HUES48 (cell line): ENCODE data around the gene CCDC74A.
"Not testable (repeated sequence)": the region's sequence is repeated elsewhere in the genome, so short reads cannot be mapped to it uniquely, and the experiment has no call there.

Source experiments
- H3K27ac ChIP-seq: one replicate; pipeline ENCODE4 v1.7.0; 2013; ENCODE audit warnings: low read depth, low read length, inconsistent platforms
- H3K27me3 ChIP-seq: 2 replicates; pipeline ENCODE4 v1.6.1; 2013; ENCODE audit warnings: mild to moderate bottlenecking, low read length; ENCODE audit not compliant: control insufficient read depth, insufficient read depth
- H3K36me3 ChIP-seq: 2 replicates; pipeline ENCODE4 v1.6.1; 2013; ENCODE audit warnings: low read length; ENCODE audit not compliant: control insufficient read depth, insufficient read depth
- H3K4me1 ChIP-seq: 2 replicates; pipeline ENCODE4 v1.6.1; 2013; ENCODE audit warnings: mild to moderate bottlenecking, low read length; ENCODE audit not compliant: control insufficient read depth, insufficient read depth
- H3K4me3 ChIP-seq: 2 replicates; pipeline ENCODE4 v1.5.1; 2013; ENCODE audit warnings: mild to moderate bottlenecking, low read depth, low read length
- H3K9ac ChIP-seq: 2 replicates; pipeline ENCODE4 v1.6.1; 2013; ENCODE audit warnings: mild to moderate bottlenecking, low read depth, low read length, moderate library complexity
- H3K9me3 ChIP-seq: 2 replicates; pipeline ENCODE4 v1.6.1; 2013; ENCODE audit warnings: low read length; ENCODE audit not compliant: control insufficient read depth, insufficient read depth

Gene CCDC74A

GRCh38 chr2:131527131-131528001 lies at the start of gene CCDC74A:
TSS of gene CCDC74A (plus strand) at chr2:131527888. CDS start at chr2:131527971, 83 bp downstream.
- peak within 1 kb of the TSS; percentile 53 for H3K4me3 ChIP-seq
- not testable (repeated sequence) for H3K9ac ChIP-seq, H3K36me3 ChIP-seq, H3K27ac ChIP-seq, H3K4me1 ChIP-seq, H3K27me3 ChIP-seq, H3K9me3 ChIP-seq

- not testable (repeated sequence) for H3K9ac ChIP-seq, H3K27ac ChIP-seq, H3K4me1 ChIP-seq, H3K27me3 ChIP-seq, H3K4me3 ChIP-seq, H3K36me3 ChIP-seq, H3K9me3 ChIP-seq
These were observed 49.4 kb upstream of the CCDC74A start for GRCh38 chr2:131478074-131478849.

DNA sequence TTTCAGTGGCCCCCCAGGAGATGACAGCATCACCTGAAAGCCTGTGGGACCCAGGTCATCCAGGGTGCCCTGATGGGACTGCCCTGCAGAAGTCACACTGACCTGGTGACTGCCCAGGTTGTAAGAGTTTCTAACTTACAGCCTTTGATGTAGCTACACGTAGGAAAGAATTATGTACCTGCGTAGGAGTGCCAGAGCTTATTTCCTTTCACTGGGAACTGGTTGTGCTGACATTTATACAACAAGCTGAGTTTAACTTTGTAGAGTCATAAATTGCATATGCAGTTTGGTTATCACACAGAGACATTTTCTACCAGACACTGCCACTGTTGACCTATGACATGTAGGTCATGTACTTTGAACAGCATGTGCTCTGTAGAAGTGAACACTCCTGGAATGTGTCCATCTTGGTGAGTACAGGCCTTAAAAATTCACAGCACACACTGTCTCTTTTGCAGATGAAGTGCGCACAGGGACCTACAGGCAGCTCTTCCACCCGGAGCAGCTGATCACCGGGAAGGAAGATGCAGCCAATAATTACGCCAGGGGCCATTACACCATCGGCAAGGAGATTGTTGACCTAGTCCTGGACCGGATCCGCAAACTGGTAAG lies 48.7 kb upstream of the CCDC74A start:
- not testable (repeated sequence) for H3K4me1 ChIP-seq, H3K9me3 ChIP-seq, H3K9ac ChIP-seq, H3K36me3 ChIP-seq, H3K4me3 ChIP-seq, H3K27ac ChIP-seq, H3K27me3 ChIP-seq

GRCh38 chr2:131480351-131480750 lies 47.3 kb upstream of the CCDC74A start:
- not testable (repeated sequence) for H3K4me1 ChIP-seq, H3K9me3 ChIP-seq, H3K27me3 ChIP-seq, H3K4me3 ChIP-seq, H3K36me3 ChIP-seq, H3K9ac ChIP-seq, H3K27ac ChIP-seq

- not testable (repeated sequence) for H3K4me3 ChIP-seq, H3K4me1 ChIP-seq, H3K9me3 ChIP-seq, H3K27ac ChIP-seq, H3K27me3 ChIP-seq, H3K36me3 ChIP-seq, H3K9ac ChIP-seq
These were observed 45.1 kb upstream of the CCDC74A start for GRCh38 chr2:131482506-131483155.

GRCh38 chr2:131483981-131484820 lies 43.5 kb upstream of the CCDC74A start:
- H3K27ac ChIP-seq, H3K36me3 ChIP-seq, H3K9me3 ChIP-seq, H3K9ac ChIP-seq, H3K4me3 ChIP-seq, H3K27me3 ChIP-seq, H3K4me1 ChIP-seq: not testable (repeated sequence)

DNA sequence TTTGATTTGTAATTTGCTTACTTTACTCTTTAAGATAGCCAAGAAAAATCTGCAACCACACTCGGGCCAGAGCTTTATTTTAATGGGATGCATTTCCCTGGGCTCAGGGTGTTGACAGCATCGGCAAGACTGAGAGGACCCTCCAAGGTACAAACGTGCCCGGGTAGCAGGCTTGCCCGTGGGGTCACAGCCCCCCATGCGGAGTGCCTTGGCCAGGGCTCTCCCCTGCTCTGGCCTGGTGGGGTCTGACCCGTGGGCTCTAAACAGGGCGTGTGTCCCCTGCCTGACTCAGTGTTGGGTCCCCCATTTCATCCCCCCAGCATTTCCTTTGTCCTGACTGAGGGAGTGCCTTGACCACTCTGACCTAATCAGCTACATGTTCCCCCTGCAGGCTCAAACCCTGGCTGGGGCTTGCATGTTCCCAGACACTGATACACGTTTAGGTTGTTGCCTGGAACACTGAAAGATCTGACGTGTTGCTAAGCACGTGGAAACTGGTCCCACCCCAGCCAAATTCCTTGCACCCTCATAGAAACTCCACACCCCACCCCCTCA lies 42.7 kb upstream of the CCDC74A start:
- not testable (repeated sequence) for H3K36me3 ChIP-seq, H3K4me3 ChIP-seq, H3K9me3 ChIP-seq, H3K9ac ChIP-seq, H3K4me1 ChIP-seq, H3K27me3 ChIP-seq, H3K27ac ChIP-seq

GRCh38 chr2:131486201-131486902 lies 41.3 kb upstream of the CCDC74A start:
- H3K9ac ChIP-seq: not testable (repeated sequence)

GRCh38 chr2:131488306-131489205 lies 39.1 kb upstream of the CCDC74A start:
- Histone ChIP-seq H3K36me3 (peaks cover 14% of the 10 kb centered on the region), H3K9ac (no peak overlapping the region), H3K4me1 (peaks cover 4% of the 10 kb centered on the region; the same call in 1 of the 2 replicates)

More at GRCh38 chr2:131486201-131486902, 41.3 kb upstream of the CCDC74A start:
- peaks cover 14% of the 10 kb centered on the region for H3K36me3 ChIP-seq
- not testable (repeated sequence) for H3K27ac ChIP-seq, H3K27me3 ChIP-seq, H3K4me3 ChIP-seq, H3K9me3 ChIP-seq, H3K4me1 ChIP-seq

More at GRCh38 chr2:131488306-131489205, 39.1 kb upstream of the CCDC74A start:
- Histone ChIP-seq H3K9me3 (no peaks in the 10 kb centered on the region), H3K27me3 (no peaks in the 10 kb centered on the region), H3K4me3 (no peak overlapping the region), H3K27ac (no peak overlapping the region)
